ENCODE results near the gene TAC3. TPM values are rescaled to one million over a fixed set of nuclear protein-coding genes. Genes with fewer than 3 reads are reported as not detected.
A peak's percentile ranks its signal among the peaks of the same experiment; 100 is the strongest.

The TAC3 gene
- total and polyA plus RNA-seq, 2 of the 4 experiments (the other 2 are of a cell fraction), result 0.94 TPM; not detected in 1

GRCh38 chr12:56987551-56988053, 28.7 kb downstream of the TAC3 start:
- ChIA-PET POLR2A (ENCODE audit: unreplicated experiment) (interaction anchor here (0.6 kb wide), 1 partner anchor 101 kb away, joined by 3 read pairs; the partner anchor contains the start of gene NAB2), CTCF (interaction anchor here (0.5 to 3.5 kb wide), 7 partner anchors 107 to 478 kb away, joined by 3 to 15 read pairs (median 3); partner anchors contain the start of gene HSD17B6)
- DNase-seq (peak; percentile 65), ATAC-seq (ENCODE audit: low read depth) (peak; percentile 94)
- WGBS, 2 experiments (ENCODE audit: extremely low coverage in 2 of 2, insufficient read length in 1 of 2), result no CpG with 5 or more reads among the region's 11 CpGs
- no peak overlapping the region for H2BK5ac ChIP-seq (ENCODE audit: low read depth, low read length, poor library complexity, severe bottlenecking)
- no peak overlapping the region for H3K27ac ChIP-seq (ENCODE audit: insufficient read depth, low read length)
- peaks cover 3% of the 10 kb centered on the region; the same call in 1 of the 2 replicates for H4K20me1 ChIP-seq (ENCODE audit: insufficient read depth, low read length)
- intact Hi-C loops (cut with micrococcal nuclease) (loop anchor here (1.0 kb wide), 3 partner anchors 147 to 230 kb away; partner anchors contain the start of gene HSD17B6), dilution Hi-C loops (cut with HindIII; ENCODE audit: low sequenced_read_pairs, unreplicated experiment) (no loop called here), in situ Hi-C loops (cut with MboI; ENCODE audit: low sequenced_read_pairs) (loop anchor here (5.0 to 25.0 kb wide), 2 partner anchors 225 to 475 kb away; partner anchors contain the start of genes HSD17B6 and RBMS2)
- H3K18ac ChIP-seq (ENCODE audit: low read depth, low read length), result no peak overlapping the region
- no peak overlapping the region for H2BK20ac ChIP-seq (ENCODE audit: low read depth, low read length)
- BruUV-seq (replicated peaks), result no TSS peak
- H3K36me3 ChIP-seq (ENCODE audit: control insufficient read depth, insufficient read depth, low read length), result no peaks in the 10 kb centered on the region
- no peak overlapping the region; the same call in 1 of the 2 replicates for H3K4me2 ChIP-seq (ENCODE audit: low read depth, low read length)
- peak overlapping the region; percentile 66 for H2AFZ ChIP-seq (replicated peaks; ENCODE audit: low read length, poor library complexity)
- H3K79me1 ChIP-seq (ENCODE audit: low read depth in 1 of 2, low read length in 2 of 2), result no peaks in the 10 kb centered on the region
- no peak overlapping the region for H2AK5ac ChIP-seq (ENCODE audit: low read depth, low read length)
- no peak overlapping the region for H4K5ac ChIP-seq (ENCODE audit: low read depth, low read length)
- no peak overlapping the region for H3K14ac ChIP-seq (replicated peaks; ENCODE audit: low read depth, low read length)
- H3K4me3 ChIP-seq (ENCODE audit: insufficient read depth, low read depth, low read length), result no peak overlapping the region
- no peak overlapping the region for H3K4ac ChIP-seq (ENCODE audit: low read depth, low read length)
- H2AK9ac ChIP-seq (replicated peaks; ENCODE audit: low read depth, low read length, poor library complexity), result peak overlapping the region; percentile 4
- peak overlapping the region in 1 of 2 experiments; percentile 34; a peak in 1 of 4 replicates for H4K8ac ChIP-seq (ENCODE audit: low read depth in 2 of 2, low read length in 2 of 2)
- no peaks in the 10 kb centered on the region for H3K9me3 ChIP-seq (ENCODE audit: control insufficient read depth, insufficient read depth, low read length)
- H3K27me3 ChIP-seq (ENCODE audit: control insufficient read depth, insufficient read depth, low read length), result peaks cover 2% of the 10 kb centered on the region; the same call in 1 of the 2 replicates
- no peak overlapping the region for H2BK15ac ChIP-seq (ENCODE audit: low read depth, low read length)
- H3K9me1 ChIP-seq (ENCODE audit: insufficient read depth, low read length), result no peaks in the 10 kb centered on the region
- H2BK120ac ChIP-seq (ENCODE audit: low read depth, low read length), result no peak overlapping the region
- TF ChIP-seq POLR2A (IDR thresholded peaks at IDR 0.05; ENCODE audit: low read depth, low read length), result no peak
- TF ChIP-seq RAD21 (IDR thresholded peaks at IDR 0.05; ENCODE audit: low read length), result peak; percentile 84
- no peak for TF ChIP-seq ELK1 (IDR thresholded peaks at IDR 0.05; ENCODE audit: borderline replicate concordance, low read depth, low read length)
- no peak for TF ChIP-seq RFX5 (IDR thresholded peaks at IDR 0.05; ENCODE audit: low read depth, low read length)
- no peak for TF ChIP-seq NFE2L2 (IDR thresholded peaks at IDR 0.05; ENCODE audit: low read depth, low read length)
- no peak; the same call in 1 of the 2 replicates for TF ChIP-seq CHD1 (IDR thresholded peaks at IDR 0.05; ENCODE audit: low read depth, low read length)
- no peak for TF ChIP-seq BHLHE40 (IDR thresholded peaks at IDR 0.05; ENCODE audit: low read depth, low read length)
- no peak for TF ChIP-seq FOS (IDR thresholded peaks at IDR 0.05; ENCODE audit: low read depth, low read length)
- TF ChIP-seq CTCF (conservative IDR thresholded peaks at IDR 0.05; ENCODE audit: low read depth, low read length), result peak; percentile 92
- no peak for TF ChIP-seq MXI1 (IDR thresholded peaks at IDR 0.05; ENCODE audit: borderline replicate concordance, low read depth, low read length)
- TF ChIP-seq SMC3 (IDR thresholded peaks at IDR 0.05; ENCODE audit: low read depth, low read length), result peak; percentile 88
- TF ChIP-seq CEBPB (IDR thresholded peaks at IDR 0.05; ENCODE audit: low read depth, low read length), result no peak
- TF ChIP-seq MAZ (IDR thresholded peaks at IDR 0.05; ENCODE audit: borderline replicate concordance, low read depth, low read length), result peak; percentile 62; the same call in 1 of the 2 replicates
- no peak overlapping the region for H3K56ac ChIP-seq (ENCODE audit: extremely low read depth, insufficient read depth, low read length)
- H3K9ac ChIP-seq (ENCODE audit: low read depth, low read length), result no peak overlapping the region
- no peak overlapping the region for H3K23ac ChIP-seq (ENCODE audit: low read depth, low read length)
- H3K4me1 ChIP-seq (ENCODE audit: control insufficient read depth, insufficient read depth, low read length), result peaks cover 4% of the 10 kb centered on the region
- no peak overlapping the region for H4K91ac ChIP-seq (ENCODE audit: insufficient read depth, low read depth, low read length)
